ENCODE data around the gene TAS1R3.

Gene TAS1R3

GRCh38 chr1:1359308-1359663 is 28.2 kb downstream of the TAS1R3 start:
- Histone ChIP-seq H2AFZ (ENCODE audit: low read length) (no peak overlapping the region), H3K9ac (ENCODE audit: low read length) (no peak overlapping the region), H3K4me3 (ENCODE audit: low read length) (no peak overlapping the region), H3K9me2 (replicated peaks; ENCODE audit: insufficient read depth, low read length) (no peaks in the 10 kb centered on the region), H4K20me1 (ENCODE audit: insufficient read depth, low read length) (no peaks in the 10 kb centered on the region), H3K36me3 (replicated peaks; ENCODE audit: insufficient read depth, low read length) (no peaks in the 10 kb centered on the region), H3K27me3 (replicated peaks; ENCODE audit: insufficient read depth, low read length) (peaks cover 49% of the 10 kb centered on the region), H3K4me1 (ENCODE audit: low read length) (no peaks in the 10 kb centered on the region), H3K79me2 (ENCODE audit: low read length) (no peaks in the 10 kb centered on the region), H3K9me3 (replicated peaks; ENCODE audit: insufficient read depth, low read length) (no peaks in the 10 kb centered on the region), H3F3A (ENCODE audit: insufficient read depth, low read length) (no peaks in the 10 kb centered on the region), H3K4me2 (ENCODE audit: low read depth, low read length) (no peak overlapping the region), H3K27ac (ENCODE audit: low read length) (no peak overlapping the region)
- DNase-seq: no peak
- TF ChIP-seq CTCF (IDR thresholded peaks at IDR 0.05; ENCODE audit: low read length) (no peak), EZH2 (optimal IDR thresholded peaks at IDR 0.05; ENCODE audit: low read depth, low read length) (no peak), EZH2phosphoT487 (IDR thresholded peaks at IDR 0.05; ENCODE audit: low read length) (no peak)

GRCh38 chr1:1359664-1360468 is 28.8 kb downstream of the TAS1R3 start:
- Histone ChIP-seq H4K20me1 (ENCODE audit: insufficient read depth, low read length) (no peaks in the 10 kb centered on the region), H3K9me3 (replicated peaks; ENCODE audit: insufficient read depth, low read length) (no peaks in the 10 kb centered on the region), H3K4me3 (ENCODE audit: low read length) (no peak overlapping the region), H3K4me1 (ENCODE audit: low read length) (no peaks in the 10 kb centered on the region), H3K36me3 (replicated peaks; ENCODE audit: insufficient read depth, low read length) (no peaks in the 10 kb centered on the region), H3K9ac (ENCODE audit: low read length) (no peak overlapping the region), H2AFZ (ENCODE audit: low read length) (no peak overlapping the region), H3F3A (ENCODE audit: insufficient read depth, low read length) (no peaks in the 10 kb centered on the region), H3K4me2 (ENCODE audit: low read depth, low read length) (no peak overlapping the region), H3K79me2 (ENCODE audit: low read length) (no peaks in the 10 kb centered on the region), H3K9me2 (replicated peaks; ENCODE audit: insufficient read depth, low read length) (no peaks in the 10 kb centered on the region), H3K27me3 (replicated peaks; ENCODE audit: insufficient read depth, low read length) (peaks cover 46% of the 10 kb centered on the region), H3K27ac (ENCODE audit: low read length) (no peak overlapping the region)
- TF ChIP-seq CTCF (IDR thresholded peaks at IDR 0.05; ENCODE audit: low read length) (no peak), EZH2 (optimal IDR thresholded peaks at IDR 0.05; ENCODE audit: low read depth, low read length) (no peak)
- no peak for DNase-seq

- Histone ChIP-seq H3K27me3 (replicated peaks; ENCODE audit: insufficient read depth, low read length) (peaks cover 46% of the 10 kb centered on the region), H2AFZ (ENCODE audit: low read length) (no peak overlapping the region), H3K9me3 (replicated peaks; ENCODE audit: insufficient read depth, low read length) (no peaks in the 10 kb centered on the region), H3K4me3 (ENCODE audit: low read length) (no peak overlapping the region), H3K27ac (ENCODE audit: low read length) (no peak overlapping the region), H3K9me2 (replicated peaks; ENCODE audit: insufficient read depth, low read length) (no peaks in the 10 kb centered on the region), H3K4me1 (ENCODE audit: low read length) (no peaks in the 10 kb centered on the region), H3K4me2 (ENCODE audit: low read depth, low read length) (no peak overlapping the region), H3K9ac (ENCODE audit: low read length) (no peak overlapping the region), H3K79me2 (ENCODE audit: low read length) (no peaks in the 10 kb centered on the region), H3K36me3 (replicated peaks; ENCODE audit: insufficient read depth, low read length) (no peaks in the 10 kb centered on the region), H3F3A (ENCODE audit: insufficient read depth, low read length) (no peaks in the 10 kb centered on the region), H4K20me1 (ENCODE audit: insufficient read depth, low read length) (no peaks in the 10 kb centered on the region)
- TF ChIP-seq EZH2phosphoT487 (IDR thresholded peaks at IDR 0.05; ENCODE audit: low read length) (no peak), CTCF (IDR thresholded peaks at IDR 0.05; ENCODE audit: low read length) (no peak), EZH2 (optimal IDR thresholded peaks at IDR 0.05; ENCODE audit: low read depth, low read length) (no peak)
- no peak for DNase-seq
Observed at GRCh38 chr1:1360506-1361169, 29.6 kb downstream of the TAS1R3 start.

Measured in MM.1S (cell line).